Fibroblast of villous mesenchyme (primary cell): ENCODE measurements around the gene TUBGCP3. TPM values are rescaled to one million over a fixed set of nuclear protein-coding genes. Genes with fewer than 3 reads are reported as not detected.

Experiments used
- DNase-seq: peaks from one replicate; pipeline ENCODE4 v3.0.0-alpha.2; 2010; ENCODE audit warnings: low read depth
- H3K4me3 ChIP-seq: 2 replicates; pipeline ENCODE4 v1.5.1; 2011; ENCODE audit warnings: low read depth, mild to moderate bottlenecking, low read length
- total RNA-seq: library from RNA; depleted of rRNA; stranded (reverse); fragments of >200 nt; gene quantifications from 2 replicates; pipeline ENCODE4 v1.2.3, GENCODE V29; 2012
- TF ChIP-seq, protein P1 (sequence below): IDR thresholded peaks from 2 replicates; pipeline ENCODE4 v1.5.1; 2012; ENCODE audit warnings: low read depth, mild to moderate bottlenecking, low read length; ENCODE audit not compliant: insufficient read depth

The TUBGCP3 gene
- total RNA-seq, 1 donor = 15.5 TPM

DNA sequence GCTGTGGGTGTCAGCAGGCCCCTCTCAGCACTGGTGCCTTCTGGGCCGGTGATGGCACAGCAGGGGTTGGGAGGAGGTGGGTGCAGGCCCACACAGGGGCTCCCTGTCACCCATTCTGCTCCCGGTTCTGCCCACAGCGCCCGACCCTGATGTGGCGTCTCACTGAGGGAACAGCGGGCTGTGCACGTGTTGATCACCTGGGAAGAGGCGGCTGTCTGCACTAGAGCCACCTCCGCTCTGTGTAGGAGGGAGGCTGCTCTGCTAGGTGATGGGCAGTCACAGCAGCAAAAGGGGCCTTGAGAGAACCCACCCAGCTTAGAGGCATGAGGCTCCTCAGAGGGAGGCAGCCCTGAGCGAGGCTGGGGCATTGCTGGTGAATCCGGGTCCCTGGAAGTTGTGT, 39.2 kb upstream of the TUBGCP3 start:
- H3K4me3 ChIP-seq = no peak overlapping the region
- TF ChIP-seq, protein P1, sequence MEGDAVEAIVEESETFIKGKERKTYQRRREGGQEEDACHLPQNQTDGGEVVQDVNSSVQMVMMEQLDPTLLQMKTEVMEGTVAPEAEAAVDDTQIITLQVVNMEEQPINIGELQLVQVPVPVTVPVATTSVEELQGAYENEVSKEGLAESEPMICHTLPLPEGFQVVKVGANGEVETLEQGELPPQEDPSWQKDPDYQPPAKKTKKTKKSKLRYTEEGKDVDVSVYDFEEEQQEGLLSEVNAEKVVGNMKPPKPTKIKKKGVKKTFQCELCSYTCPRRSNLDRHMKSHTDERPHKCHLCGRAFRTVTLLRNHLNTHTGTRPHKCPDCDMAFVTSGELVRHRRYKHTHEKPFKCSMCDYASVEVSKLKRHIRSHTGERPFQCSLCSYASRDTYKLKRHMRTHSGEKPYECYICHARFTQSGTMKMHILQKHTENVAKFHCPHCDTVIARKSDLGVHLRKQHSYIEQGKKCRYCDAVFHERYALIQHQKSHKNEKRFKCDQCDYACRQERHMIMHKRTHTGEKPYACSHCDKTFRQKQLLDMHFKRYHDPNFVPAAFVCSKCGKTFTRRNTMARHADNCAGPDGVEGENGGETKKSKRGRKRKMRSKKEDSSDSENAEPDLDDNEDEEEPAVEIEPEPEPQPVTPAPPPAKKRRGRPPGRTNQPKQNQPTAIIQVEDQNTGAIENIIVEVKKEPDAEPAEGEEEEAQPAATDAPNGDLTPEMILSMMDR = no peak
- no peak for DNase-seq

DNA sequence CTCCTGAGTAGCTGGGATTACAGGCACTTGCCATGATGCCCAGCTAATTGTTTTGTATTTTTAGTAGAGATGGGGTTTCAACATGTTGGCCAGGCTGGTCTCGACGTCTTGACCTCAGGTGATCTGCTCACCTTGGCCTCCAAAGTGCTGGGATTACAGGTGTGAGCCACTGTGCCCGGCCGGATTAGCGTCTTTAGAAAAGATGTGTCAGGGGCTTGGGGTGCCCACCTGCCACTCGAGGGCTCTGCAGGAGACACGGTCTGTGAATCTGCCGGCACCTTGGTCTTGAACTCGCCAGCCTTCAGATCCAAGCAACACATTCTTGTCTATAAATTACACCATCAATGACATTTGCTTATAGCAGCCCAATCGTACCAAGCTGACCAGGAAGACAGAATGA, 38.8 kb upstream of the TUBGCP3 start:
- no peak overlapping the region for H3K4me3 ChIP-seq
- no peak for DNase-seq
- TF ChIP-seq, protein P1 = no peak

DNA sequence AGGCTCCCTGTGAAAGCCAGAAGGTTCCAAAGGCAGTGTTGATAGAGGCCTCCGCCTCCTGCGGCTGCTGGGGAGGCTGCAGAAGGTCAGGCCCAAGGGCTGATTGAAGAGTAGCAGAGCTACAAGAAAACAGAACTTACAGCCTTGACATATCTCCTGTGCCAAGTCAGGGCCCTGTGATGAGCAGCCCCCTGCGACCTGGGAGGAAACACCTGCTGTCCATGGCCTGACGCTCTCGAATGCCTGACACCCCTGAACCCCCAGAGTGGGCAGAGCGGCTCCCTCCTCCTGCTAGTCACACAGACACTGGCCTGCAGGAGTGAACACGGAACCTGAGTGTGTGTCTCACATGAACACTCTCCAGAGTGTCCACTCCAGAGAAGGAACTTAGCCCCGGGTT, 38.2 kb upstream of the TUBGCP3 start:
- no peak overlapping the region for H3K4me3 ChIP-seq
- TF ChIP-seq, protein P1 = no peak
- DNase-seq = no peak

DNA sequence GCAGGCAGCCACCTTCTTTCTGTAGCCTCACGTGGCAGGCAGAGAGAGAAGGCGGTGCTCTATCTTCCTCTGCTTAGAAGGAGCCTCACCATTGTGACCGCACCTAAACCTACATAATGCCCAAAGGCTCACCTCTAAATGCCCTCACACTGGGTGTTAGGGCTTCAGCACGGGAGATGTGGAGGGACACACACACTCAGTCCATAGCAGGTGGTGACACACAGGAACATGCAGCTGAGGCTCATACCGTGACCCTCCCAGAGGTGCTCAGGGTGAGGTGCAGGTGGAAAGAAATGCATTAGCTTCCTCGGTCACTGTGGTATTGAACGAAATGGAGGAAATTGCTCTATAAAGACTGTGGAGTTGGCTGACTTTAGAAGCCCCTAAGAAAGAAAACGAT, 37.7 kb upstream of the TUBGCP3 start:
- no peak for DNase-seq
- TF ChIP-seq, protein P1 = no peak
- H3K4me3 ChIP-seq = no peak overlapping the region

DNA sequence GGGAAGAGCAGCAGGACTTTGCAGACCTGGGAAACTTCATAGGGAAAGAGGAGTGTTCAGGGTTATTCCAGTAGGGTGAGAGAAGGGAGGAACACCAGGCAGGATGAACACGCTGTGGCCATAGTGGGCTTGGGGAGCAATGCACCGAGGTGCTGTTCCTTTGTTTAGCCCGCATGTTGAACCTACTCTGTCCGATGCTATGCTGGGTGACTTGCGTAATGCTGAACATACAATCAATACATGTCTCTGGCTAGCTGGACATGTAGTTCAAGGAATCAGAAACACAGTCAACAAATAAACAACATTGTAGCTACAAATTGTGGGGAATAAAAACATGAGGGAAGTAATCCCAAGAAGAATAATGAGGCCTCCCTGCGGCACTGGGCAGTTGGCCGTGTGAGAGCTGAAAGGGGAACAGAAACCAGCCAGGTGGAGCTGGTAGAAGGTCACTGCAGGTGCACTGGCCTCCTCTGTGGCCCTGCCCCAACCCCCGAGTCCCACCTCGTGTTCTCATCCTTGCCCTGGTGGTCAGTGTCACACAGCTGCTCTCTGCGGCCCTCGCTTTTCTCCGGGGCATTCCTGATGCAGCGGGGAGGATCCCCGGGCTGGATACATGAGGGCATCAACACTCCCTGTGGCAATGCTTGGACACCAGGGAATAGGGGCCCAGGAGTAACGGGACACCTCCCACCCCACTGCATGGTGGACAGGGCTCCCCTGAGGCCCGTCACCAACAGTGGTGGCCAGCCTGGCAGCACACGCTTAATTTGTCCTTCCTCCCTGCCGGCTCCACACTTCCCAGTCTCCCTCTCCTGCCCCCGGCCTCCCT, 36.9 kb upstream of the TUBGCP3 start:
- no peak for DNase-seq
- H3K4me3 ChIP-seq = no peak overlapping the region
- TF ChIP-seq, protein P1 = no peak

DNA sequence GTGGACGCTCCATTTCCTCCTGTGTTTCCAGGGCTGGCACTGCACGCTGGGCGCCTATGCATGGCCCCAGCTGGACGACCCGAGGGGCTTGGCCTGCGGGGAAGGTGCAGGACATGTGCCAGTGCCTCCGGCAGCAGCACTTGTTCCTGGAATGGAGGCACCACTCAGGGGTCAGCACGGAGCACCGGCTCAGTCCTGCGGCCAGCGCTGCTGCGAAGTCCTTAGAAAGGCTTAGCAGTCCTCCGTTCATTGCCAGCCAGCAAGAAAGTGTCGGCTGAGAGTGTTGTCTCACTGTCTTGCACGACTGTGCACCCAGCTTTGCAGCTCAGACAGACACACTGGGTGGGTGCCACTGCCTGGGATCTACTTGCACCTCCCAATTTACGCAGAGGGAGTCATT, 36.1 kb upstream of the TUBGCP3 start:
- TF ChIP-seq, protein P1 = no peak
- DNase-seq = no peak
- no peak overlapping the region for H3K4me3 ChIP-seq
